ENCODE measurements around the gene RGS7.

Gene RGS7

DNA sequence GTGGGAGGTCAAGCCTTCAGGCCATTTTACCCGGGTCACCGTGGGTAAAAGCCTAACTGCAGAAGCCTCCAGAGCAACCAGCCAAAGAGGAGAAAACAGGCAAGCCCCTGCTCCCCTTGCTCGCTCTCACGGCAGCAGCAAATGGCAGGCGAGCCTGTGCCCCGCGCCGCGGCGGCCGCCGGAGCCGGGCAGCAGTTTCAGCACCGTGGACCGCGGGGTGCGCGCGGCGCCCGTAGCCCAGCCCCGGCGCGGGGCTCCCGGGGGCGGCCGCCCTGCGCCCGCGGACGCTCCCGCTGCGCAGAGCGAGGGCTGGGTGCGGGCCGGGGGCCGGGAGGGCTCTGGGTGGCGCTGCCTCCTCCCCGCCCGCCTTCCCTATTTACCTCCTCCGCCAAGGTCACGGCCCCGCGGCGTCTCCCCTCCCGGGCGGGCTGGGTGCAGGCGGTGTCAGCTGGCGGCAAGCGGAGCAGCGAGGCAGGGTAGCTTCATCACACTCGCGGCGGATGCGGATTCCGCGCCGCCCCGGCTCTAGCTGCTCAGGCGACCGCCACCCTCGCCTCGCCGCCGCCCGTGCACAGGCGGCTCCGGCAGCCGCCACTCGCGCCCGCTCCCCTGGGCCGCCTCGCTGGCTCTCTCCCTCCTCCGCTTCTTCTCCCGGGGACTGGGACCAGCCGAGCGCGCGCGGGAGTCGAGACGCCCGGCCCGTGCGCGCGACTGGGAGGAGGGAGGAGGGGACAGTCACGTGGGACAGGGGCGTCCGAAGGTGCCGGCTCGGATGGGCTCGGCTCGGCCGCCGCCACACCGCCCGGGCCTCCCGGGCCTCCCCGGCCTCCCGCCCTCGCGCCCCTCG, at the start of gene RGS7:
Gene RGS7 (minus strand): TSS at position 687 of the 847 bp plus-strand sequence.
- peak; percentile 30 for DNase-seq

GRCh38 chr1:241406421-241406820, 49.4 kb upstream of the RGS7 start:
- DNase-seq, result no peak

GRCh38 chr1:241401156-241401555, 44.2 kb upstream of the RGS7 start:
- no peak for DNase-seq

DNA sequence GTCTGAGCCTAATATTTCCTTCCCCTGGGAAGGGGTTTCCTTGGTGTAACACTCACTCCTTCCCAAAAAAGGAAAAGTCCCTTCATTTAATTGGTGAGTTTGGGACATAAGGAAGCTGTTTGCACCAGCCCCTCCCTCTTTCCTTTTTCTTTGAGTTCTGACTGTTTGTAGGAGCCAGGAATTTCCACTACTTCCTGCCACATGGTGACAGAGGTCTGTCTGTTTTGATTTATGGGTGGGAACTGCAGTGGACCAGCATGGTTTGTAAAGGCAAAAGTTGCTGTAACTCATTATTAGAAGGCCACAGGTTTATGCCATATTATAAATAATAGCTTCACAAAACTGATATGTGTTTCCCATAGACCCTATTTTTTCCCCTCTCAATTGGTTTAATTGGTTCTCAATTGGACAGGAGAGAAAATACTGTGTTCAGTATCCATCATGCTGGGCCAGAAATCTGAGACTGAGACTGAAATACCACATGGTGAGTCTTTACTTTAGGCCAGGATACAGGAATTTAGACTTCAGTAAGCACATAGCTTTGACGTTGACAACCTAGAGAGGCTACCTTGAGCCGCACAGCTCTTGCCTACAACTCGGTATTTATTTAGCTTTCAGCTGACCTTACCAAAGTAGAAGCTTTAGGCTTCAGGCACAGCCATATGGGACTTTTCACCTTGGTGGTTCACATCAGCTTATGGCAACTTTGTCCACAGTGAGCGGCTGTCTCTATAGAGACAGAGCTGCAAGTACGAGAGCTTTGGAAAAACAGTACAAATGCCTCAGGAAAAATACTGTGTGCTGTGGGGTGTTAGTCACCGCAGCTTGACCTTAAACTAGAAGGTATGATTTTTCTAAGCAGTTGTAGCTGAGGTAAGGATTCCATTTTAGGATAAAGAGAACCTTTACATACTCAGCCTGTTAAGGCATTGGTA, 40.0 kb upstream of the RGS7 start:
- DNase-seq, result no peak

DNA sequence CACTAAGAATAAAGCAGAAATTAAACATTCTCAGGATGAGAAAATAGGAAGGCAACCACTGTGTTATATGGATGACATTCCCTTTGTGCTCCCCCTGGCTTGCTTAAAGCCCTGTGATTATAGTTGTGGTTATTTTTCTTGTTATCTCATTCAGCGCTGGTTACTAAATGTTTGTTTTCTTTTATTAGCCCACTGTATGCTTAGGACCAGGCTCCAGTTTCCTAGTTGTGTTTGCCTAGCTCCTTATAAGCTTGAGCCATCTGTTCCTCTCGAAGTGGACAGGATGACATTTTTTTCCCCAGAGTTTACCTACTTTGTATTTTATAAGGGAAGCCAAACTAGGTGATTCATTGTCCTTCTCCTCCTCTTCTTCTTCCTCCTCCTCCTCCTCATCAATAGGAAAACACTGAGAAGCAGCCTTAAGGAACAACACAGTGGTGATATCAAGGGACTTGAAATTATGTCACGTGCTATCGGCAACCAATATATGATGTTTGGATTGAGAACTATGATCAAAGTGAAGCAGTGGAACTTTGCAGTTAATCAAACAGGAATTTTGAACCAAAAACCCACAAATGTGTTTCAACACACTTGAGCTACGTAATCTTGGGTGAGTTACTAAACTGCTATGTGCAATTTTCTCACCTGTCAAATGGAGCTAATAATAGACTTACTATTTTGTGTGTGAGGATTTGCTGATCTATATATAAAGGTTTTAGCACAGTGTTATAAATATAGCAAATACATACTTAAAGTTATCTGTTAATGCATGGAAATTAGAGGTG, 35.1 kb upstream of the RGS7 start:
- DNase-seq, result no peak

- DNase-seq, result no peak
These were observed 33.5 kb upstream of the RGS7 start for GRCh38 chr1:241390526-241390925.

GRCh38 chr1:241389400-241389799, 32.4 kb upstream of the RGS7 start:
- DNase-seq, result no peak

- no peak for DNase-seq
These were observed 30.2 kb upstream of the RGS7 start for GRCh38 chr1:241387216-241387615.

DNA sequence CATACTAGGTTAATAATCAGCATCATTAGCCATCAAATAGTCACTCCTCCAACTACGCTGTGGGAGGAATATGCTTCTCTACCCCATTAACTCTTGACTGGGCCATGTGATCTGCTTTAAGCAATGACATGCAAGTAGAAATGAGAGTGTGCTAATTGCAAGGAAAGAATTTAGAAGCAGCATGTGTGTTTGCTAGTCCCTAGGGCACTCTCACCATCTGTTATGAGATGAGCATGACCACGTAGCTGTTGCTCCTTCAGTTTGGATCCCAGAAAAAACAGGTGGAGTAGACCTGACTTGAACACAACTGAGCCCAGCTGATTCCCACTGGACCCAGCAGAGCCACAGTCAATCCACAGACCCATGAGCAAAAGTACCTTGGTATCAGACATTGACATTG, 19.7 kb upstream of the RGS7 start:
- DNase-seq, result no peak

DNA sequence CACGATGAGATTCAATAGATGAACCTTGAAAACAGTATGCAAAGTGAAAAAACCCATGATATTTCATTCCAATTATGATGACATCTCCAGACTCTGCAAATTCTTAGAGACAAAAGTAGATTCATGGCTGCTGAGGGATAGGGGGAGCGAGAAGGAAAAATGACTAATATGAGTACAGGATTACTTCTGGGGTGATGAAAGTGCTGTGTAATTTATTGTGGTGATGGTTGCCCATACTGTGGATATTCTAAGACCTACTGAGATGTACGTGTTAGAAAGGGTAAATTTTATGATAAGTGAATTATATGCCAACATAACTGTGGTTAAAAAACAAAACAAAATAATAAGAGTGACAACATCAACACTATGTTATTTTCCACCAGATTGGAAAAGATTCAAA, 18.9 kb upstream of the RGS7 start:
- peak; percentile 17 for DNase-seq

DNA sequence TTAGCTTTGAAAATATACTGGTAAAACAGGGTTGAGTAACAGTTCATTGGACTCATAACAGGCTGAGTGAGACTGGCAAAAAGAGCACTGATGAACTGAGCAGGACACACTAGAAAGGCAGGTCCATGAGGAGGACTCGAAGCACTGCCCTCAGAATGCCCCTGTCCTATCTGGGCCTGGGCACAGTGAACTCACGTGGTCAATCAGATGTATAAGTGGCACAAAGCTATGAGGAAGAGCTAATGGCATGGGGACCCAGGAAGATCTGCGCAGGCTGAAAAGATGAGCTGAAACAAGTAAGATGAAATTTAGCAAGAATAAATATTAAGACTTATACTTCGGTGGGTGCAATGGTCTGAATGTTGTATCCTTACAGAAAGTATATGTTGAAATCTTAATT, 9.2 kb upstream of the RGS7 start:
- no peak for DNase-seq

- no peak for DNase-seq
These were observed 5.3 kb upstream of the RGS7 start for GRCh38 chr1:241362350-241362749.

- peak; percentile 12 for DNase-seq
These were observed 648 bp upstream of the RGS7 start for GRCh38 chr1:241357366-241358340.

DNA sequence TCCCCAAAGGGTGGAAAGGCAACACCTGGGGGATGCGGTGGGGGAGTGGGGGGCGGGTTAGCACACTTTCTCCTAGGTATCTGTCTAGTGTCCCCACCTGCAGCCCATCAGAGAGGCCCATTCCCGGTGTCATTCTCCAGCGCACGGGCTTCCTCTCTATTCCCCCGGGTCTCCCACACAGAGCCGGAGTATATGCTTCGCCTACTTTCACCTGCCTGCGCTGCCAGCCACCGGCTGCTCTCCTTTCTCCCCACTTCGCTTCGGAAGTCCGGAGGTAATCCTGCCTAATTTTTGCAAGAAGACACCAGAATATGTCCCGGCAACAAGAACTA, 852 bp downstream of the RGS7 start:
- no peak for DNase-seq

DNA sequence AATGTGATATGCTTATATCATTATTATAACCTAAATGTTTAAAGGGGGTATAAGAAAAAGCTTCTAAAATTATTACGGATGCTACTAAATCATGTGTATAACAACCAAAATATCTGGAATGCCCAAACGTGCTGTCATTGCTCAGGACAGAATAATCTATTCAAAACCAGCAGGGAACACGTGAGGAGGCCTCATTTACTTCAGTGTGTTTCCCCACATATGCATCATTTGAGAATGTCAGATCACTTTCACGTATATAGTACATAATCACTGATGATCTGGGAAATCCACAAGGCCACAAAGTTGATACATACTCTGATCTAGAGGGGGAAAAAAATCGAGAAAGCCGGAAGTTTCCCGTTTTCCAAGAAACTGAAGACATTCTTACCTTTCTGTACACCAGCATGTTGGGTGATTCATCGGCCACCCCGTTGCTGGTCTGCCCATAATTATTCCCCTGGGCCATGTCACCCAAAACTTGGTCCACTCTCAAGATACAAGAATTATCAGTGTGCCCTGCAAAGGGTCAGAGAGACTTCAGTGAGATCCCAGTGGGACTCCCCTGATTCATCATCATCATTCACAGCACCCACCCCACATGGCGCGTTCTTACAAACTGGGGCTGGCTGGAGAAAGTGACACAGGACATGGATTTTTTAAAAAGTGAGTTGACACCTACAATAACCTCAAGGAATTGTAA, 1.5 kb downstream of the RGS7 start:
- DNase-seq, result no peak

DNA sequence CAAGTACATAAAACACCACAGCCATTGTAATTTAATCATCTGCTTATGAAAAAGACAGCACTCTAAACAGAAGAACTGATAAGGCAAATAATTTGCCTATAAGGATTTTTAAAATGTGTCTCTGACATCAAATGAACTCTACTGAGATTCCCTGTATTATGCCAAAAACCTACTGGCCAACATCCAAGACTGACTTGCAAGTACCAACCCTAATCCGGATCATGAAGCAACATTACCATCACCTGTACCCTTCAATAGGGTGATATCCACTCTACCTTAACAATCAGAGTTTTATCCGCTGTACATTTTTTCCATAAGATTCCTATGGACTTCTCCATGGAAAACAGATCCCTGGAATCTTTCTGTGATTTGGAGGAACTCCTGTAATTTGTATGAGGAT, 4.6 kb downstream of the RGS7 start:
- no peak for DNase-seq

DNA sequence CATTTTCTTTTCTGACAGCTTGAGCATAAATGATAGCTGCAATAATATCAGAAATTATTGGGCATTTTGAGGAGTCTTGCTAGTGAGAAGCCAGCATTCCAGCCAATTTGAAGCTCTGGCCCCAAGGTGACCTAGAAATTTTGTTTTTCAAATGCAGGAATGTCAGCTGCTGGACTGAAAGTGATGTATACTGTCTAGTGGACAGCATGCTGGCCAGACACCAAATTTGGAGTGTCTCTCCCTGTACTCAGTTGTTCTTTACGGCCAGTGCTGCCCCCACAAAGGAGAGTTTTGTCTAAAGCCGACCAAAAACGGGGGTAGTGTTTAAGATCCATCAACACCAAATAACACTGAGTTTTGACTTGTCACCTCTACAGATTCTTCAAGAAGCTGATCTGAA, 5.2 kb downstream of the RGS7 start:
- no peak for DNase-seq

GRCh38 chr1:241343956-241344355, 13.0 kb downstream of the RGS7 start:
- DNase-seq, result no peak

GRCh38 chr1:241336335-241336734, 20.7 kb downstream of the RGS7 start:
- DNase-seq, result peak; percentile 58

DNA sequence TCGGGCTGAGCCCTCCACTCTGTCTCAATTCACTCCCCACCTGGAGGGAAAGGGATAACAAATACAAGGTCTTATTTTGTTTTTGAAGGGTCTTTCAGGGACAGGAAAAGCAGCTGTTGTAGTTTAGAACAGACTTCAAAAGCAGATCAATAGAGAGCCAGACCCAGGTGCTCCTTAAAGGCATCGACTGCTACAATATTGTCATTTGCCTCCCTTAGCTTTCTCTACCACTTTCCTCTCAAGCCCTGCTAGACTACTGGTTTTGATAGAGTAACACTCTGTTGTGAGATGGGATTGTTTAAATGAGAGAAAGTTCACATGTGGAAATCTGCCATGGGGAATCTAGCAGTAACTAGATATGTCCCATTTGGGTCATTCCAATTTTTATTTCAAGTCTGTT, 24.0 kb downstream of the RGS7 start:
- no peak for DNase-seq

DNA sequence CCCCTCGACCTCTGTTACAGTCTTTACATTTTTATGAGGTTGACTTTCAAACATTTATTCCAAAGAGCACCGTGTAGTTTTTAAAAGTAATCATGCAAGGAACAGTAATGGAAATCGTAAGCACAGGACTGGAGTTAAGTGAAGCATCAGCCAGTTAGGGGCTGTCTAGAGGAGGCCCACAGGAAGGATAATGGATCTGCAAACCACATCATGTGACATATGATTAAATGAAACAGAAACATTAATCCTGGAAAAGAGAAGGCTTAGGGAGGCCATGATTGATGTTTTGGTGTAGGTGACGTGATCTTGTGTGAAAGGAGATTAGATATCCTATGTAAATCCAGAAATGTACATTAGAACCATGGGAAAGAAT, 25.0 kb downstream of the RGS7 start:
- no peak for DNase-seq

Data from HCEC 1CT (cell line).